Peyer's patch (tissue), 4 donors: ENCODE results near the gene C12orf43.

Source experiments
- POLR2A ChIP-seq, 2 donors: fragments of 450-650 bp; IDR thresholded peaks; one replicate each; pipeline ENCODE4 v1.5.1; 2017; ENCODE audit warnings: antibody characterized with exemption in 2 of 2, mild to moderate bottlenecking in 2 of 2, moderate library complexity in 2 of 2
- TF ChIP-seq, protein P1 (sequence below), 6 experiments: fragments of 450-650 bp in 4 of 6; fragments of 200-600 bp in 2 of 6; sonication (generic) in 1 of 6; IDR thresholded peaks; one replicate each; pipeline ENCODE4 v1.5.1; 2017 to 2019; ENCODE audit warnings: antibody characterized with exemption in 6 of 6, mild to moderate bottlenecking in 3 of 6, moderate library complexity in 1 of 6

GRCh38 chr12:121008347-121009098, 7.8 kb downstream of the C12orf43 start:
- TF ChIP-seq, protein P1, sequence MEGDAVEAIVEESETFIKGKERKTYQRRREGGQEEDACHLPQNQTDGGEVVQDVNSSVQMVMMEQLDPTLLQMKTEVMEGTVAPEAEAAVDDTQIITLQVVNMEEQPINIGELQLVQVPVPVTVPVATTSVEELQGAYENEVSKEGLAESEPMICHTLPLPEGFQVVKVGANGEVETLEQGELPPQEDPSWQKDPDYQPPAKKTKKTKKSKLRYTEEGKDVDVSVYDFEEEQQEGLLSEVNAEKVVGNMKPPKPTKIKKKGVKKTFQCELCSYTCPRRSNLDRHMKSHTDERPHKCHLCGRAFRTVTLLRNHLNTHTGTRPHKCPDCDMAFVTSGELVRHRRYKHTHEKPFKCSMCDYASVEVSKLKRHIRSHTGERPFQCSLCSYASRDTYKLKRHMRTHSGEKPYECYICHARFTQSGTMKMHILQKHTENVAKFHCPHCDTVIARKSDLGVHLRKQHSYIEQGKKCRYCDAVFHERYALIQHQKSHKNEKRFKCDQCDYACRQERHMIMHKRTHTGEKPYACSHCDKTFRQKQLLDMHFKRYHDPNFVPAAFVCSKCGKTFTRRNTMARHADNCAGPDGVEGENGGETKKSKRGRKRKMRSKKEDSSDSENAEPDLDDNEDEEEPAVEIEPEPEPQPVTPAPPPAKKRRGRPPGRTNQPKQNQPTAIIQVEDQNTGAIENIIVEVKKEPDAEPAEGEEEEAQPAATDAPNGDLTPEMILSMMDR (IDR thresholded peaks at IDR 0.05) = no peak
- TF ChIP-seq POLR2A (IDR thresholded peaks at IDR 0.05) = no peak
